HG03097 (cell line): ENCODE data around the gene DDX39A.
A peak's percentile ranks its signal among the peaks of the same experiment; 100 is the strongest.

ENCODE experiments used
- ATAC-seq: cut with Tn5 transposase; IDR thresholded peaks from one replicate; pipeline ENCODE4 v1.9.1; 2021; ENCODE audit not compliant: unreplicated experiment, low FRiP score

DDX39A gene

DNA sequence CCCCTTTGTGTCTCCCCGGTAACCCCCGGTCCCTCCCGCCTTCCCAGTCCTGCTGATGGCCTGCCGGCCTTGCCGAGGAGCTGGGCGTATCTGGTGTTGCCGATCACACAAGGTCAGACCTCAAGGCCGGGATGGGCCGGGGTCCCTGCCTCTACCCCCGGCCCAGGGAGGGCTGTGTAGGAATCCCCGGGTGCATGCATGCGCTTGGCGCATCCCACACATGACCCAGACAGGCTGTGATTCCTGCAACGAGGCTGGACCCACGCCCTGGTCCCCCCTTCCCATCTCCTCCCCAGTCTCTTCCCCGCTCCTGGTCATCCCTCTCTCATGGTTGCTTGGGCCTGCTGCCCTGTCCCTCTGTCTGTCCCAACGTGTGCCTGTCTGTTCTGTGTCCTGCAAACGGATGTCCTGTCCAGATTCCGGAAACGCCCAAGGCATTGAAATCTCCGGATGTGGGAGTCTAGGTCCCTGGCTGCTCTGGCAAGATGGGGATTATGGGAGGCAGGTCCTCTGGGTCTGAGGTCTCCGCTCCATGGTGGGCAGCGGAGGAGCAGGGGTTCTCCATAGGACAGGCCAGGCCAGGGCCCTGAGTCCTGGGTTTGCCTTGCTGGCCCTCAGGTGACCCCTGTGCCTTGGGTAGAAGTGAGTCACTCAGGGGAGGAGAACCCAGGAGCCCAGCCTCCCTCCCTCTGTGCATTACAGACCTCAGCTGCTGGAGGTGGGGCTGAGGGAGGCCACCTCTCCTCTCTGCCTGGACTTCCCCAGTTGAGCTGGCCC is 15.6 kb upstream of the DDX39A start:
- ATAC-seq = no peak

DNA sequence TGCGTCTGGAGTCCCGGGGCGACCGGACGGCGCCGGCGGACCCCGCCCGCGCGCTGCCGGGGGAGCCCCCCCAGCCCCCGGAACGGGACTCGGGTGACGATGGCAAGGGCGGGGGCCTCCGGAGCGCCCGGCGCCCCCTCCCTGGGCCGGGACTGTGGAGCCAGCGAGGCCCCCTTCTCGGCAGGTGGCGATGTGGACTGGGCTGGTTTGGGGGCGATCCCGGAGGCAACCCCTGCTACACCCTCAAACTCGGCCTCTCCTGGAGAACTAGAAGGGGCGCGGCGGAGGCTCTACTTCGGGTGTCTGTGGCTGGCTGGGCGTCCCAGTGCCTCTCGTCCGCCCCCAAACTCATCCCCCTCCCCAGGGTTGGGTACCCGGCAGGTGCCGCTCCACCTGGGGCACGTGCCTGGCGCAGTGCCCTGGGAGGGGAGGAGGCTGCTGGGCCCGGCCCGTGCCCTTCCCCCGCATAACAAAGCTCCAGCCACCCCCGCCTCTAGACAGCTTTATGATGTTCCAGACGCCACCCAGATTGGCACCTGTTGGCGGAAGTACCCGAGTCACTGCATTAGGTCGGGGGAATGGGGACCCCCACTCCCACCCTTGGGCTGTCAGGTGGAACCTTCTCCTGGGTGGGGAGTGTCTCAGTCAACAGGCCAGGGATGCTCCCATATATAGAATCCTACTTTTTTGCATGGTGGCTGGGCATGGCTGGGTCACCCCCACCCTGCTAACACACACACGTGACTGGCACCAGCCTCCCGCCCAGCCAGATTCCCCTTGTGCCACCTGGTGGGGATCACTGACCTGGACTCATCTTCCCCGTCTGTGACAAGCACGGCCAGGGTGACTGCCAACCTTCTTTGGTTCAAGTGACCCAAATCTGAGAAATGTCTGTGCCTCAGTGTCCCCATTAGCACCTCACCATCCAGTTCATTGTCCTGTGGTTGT is 14.7 kb upstream of the DDX39A start:
- peak; percentile 20 for ATAC-seq

DNA sequence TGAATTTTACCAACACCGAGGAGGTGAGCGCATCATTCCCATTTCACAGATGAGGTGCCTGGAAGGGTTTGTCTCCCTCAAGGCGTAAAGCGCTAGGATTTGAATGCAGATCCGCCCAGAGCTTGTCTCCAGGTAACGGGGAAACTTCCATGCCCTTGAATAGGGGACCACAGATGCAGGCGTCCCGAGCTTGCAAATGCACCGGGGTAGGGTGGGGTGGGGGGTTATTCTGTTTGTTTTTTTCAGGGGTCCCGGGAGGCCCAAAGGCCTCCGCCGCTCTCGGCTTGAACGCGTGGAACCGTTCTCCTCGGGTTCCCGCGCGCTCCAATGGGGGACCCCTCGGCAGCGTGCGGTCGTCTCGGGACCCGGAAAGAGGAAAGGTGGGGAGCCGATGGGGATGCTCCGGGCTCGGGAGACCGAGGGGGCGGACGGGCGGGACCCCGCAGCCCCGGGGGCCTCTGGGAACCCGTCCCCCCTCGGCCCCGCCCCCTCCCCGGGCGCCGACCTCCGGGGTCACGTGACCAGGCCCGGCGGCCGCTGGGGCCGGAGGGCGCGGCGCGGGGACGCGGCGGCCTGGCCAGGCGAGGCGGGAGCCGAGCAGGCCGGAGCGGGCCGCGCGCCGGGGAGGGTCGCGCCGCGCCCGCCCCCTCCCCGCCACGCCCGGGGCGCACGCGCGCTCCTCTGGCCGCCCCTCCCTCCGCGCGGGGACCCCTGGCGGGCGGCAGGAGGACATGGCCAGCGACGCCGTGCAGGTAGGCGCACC is 13.8 kb upstream of the DDX39A start, which contains the start of gene PKN1:
PKN1 (plus strand) TSS at position 516 of the 763 bp plus-strand sequence; CDS start at position 732, 216 bp downstream.
- peak; percentile 47 for ATAC-seq

DNA sequence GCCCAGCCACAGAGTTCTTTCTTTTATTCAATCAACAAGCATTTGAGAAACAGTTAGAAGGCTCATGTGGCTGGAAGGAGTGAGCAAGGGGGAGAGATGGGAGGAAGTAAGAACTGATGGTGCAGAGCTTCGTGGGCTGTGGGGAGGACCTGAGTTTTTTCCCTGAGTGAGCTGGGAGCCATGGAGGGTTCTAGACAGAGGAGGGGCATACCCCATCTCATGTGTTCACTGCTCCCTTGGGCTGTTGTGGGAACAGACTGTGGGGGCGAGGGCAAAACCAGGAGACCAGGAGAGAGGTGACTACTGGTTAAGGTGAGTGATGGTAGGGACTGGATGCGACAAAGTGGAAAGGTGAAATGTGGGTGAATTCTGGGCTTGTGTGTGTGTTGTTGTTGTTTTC is 11.6 kb upstream of the DDX39A start:
- ATAC-seq = no peak

DNA sequence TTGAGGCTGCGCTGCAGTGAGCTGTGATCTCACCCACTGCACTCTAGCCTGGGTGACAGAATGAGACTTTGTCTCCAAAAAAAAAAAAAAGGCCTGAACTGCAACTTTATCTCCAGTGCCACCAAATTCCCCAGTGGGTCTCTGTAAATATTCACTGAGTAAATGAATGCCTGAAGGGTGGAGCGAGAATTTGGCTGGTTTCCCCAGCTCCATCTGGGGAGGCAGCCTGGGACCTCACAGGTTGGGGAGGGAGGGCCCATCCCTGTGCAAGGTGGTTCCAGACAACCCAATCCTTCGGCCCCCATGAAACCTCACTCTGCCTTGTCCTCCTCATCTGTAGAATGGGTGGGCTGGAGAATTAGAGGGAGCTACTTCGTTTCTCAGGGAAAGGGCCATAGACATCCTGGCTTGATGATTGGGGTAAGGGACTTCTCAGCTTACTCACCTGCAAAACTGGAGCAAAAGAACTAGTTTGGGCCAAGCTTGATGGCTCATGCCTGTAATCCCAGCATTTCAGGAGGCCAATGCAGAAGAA is 9.8 kb upstream of the DDX39A start:
- no peak for ATAC-seq

DNA sequence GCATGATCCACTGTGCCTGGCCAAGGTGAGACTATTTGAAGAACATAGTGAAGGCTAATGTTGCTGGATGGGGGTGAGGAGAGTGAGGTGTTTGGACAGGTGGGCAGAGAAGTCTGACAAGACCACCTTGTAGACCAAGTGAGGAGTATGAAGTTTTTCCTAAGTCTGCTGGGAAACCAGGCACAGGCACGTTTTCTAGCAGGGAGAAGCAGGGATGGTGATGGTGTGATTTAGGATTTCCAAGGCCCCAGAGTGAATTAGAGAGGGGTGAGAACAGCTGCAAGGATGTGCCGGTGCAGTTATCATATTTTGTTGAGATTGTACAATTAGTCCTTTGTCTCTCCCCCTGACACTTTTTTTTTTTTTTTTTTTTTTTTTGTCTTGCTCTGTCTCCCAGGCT is 8.3 kb upstream of the DDX39A start:
- ATAC-seq = no peak

DNA sequence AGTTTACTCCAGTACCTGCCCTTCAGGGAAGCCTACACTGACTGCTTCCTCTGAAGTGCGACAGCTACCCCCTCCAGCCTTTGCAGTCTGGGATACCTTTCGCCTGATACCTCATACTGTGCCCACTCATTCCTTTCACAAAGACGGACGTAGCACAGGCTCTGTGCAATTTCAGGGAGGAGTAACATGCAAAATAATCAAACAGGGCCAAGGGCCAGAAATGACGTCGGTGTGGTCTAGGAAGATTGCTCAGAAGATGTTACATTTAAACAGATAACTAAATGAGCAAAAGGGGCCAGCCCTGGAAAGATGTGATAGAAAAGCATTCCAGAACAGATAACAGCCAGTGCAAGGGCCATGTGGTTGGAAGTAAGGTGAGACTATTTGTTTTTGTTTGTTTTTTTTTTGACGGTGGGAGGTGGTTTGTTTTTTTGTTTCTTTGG is 6.6 kb upstream of the DDX39A start:
- ATAC-seq = no peak

DNA sequence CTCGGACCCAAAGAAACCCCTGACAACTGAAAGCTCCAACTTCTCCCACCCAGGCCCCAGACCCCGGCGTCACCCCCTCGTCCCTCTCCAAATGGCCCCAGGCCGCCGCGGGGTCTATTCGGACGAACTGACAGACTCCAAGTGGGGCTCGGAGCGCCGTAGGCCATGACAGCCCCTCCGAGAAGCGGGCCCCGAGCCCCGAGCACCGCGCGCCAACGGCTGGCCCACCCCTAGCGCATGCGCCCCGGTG is 360 bp downstream of the DDX39A start:
- no peak for ATAC-seq

DNA sequence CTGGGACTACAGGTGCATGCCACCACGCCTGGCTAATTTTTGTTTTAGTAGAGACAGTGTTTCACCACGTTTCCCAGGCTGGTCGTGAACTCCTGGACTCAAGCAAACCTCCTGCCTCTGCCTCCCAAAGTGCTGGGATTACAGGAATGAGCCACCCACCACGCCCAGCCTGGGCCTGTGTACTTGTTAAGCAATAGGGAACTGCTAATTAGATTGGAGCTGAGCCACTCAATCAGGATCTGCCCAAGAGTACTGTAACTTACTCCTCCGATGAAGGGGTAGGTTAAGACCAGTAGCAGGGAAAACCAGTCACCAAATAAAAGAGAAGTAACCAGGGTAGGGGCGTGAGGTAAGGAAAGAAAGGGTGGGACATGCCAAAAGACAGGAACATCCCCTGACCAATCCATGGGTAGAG is 2.3 kb downstream of the DDX39A start:
- ATAC-seq = no peak

DNA sequence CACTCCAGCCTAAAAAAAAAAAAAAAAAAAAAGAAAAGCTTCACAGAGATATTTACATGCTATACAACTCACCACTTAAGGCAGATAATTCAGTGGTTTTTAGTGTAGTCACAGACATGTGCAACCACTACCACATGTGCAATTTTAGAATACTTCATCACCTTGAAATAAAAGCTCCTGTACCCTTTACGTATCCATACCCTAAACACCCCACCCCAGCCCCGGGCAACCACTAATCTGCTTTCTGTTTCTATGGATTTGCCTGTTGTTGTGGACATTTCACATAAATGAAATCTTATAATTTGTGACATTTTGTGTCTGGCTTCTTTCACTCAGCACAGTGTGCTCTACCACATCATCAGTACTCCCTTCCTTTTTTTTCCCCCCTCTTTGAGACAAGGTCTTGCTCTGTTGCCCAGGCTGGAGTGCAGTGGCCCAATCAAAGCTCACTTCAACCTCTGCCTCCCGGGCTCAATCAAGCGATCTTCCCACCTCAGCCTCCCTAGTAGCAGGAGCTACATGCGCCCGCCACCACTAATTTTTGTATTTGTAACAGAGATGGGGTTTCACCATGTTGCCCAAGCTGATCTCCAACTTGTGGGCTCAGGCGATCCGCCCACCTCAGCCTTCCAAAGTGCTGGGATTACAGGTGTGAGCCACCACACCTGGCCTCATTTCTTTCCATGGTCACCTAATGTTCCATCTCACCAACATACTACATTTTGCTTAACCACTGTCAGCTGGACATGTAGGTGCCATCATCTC is 4.0 kb downstream of the DDX39A start:
- ATAC-seq = no peak

DNA sequence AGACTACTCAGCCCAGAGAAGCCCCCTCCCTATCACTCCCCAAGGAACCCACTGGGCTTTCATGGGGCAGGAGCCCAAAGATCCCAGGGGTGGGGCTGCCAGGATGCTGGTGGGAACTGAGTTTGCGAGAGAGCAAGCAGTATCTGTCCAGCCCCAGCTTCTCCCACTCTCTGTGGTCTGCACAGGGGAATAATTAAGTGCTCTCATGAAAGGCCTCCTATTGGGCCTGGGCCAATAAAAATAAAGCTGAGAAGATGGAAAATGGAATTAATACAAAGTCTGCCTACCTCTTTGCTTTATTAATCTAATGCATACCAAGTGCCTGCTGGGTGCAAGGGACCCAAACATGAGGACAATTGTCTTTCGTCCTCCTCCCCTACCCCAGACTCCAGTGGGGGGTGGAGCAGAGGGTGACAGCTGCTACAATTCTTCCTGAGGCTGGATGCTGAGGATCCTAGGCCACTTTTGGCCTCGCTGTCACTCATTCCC is 5.4 kb downstream of the DDX39A start:
- ATAC-seq = no peak

DNA sequence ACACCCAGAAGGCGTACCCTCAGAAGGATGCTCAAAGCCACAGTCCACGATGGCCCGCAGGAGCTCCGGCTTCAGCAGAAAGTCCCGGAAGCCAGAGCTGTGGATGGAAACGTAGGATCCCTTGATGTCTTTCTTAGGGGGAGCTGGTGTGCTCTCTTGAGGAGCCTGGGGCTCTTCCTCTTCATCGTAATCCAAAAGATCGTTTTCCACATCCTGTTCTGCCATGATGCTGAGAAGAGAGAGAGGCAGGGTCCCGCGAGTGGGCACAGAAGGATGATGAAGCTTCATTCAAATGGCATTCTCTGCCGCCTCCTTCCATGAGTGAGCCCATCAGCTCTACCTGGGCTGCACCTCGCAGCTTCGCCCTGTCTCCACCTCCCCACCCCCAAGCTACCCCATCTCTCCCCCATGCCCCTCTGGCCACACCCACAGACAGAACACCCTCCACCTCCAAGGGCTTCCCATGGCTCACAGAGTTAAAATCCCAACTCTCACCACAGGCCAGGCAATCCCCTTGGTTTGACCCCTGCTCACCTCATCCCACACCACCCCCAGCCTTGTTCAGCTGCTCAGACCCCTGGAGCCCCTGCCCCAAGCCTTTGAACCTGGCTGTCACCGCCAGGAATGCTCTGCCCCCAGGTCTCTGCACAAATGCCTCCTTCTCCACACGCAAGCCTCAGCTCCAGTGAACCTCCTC is 6.0 kb downstream of the DDX39A start:
- no peak for ATAC-seq

DNA sequence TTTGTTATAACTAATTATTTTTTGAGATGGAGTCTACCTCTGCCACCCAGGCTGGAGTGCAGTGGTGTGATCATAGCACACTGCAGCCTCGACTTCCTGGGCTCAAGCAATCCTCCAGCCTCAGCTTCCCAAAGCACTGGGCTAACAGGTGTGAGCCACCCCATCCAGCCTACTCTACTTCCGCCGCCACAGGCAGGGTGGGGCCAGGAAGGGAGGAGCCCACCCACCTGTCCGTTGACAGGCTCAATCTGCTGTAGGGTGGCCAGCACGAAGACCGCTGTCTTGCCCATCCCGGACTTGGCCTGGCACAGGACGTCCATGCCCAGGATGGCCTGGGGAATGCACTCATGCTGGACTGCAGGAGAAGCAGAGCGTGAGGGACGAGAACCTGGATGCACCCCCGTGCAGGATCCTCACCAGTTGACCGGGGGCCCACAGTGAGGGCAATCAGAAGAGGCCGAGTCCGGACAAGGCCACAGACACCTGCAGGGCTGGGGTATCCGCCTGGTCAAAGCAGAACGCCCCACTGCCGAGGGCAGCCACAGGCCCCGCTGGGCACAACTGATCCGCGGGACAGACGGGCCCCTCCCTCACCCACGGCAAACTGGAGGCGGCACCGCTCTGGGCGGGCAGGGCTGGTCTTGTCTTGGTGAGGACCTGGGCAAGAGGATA is 6.7 kb downstream of the DDX39A start:
- ATAC-seq = no peak

DNA sequence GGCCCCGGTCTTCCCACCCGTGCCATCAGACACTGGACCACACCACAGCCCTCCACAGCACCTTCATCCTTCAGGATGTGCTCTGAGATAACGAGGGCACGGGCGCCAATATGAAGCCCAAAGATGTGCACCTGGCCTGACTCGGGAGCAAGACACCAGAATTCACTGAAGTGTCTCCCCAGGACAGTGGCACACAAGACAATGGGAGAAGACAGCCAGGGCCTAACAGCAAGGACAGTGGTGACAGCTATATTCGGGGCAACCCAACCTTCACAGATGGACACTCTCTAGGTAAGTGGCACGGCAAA is 7.2 kb downstream of the DDX39A start:
- no peak for ATAC-seq

DNA sequence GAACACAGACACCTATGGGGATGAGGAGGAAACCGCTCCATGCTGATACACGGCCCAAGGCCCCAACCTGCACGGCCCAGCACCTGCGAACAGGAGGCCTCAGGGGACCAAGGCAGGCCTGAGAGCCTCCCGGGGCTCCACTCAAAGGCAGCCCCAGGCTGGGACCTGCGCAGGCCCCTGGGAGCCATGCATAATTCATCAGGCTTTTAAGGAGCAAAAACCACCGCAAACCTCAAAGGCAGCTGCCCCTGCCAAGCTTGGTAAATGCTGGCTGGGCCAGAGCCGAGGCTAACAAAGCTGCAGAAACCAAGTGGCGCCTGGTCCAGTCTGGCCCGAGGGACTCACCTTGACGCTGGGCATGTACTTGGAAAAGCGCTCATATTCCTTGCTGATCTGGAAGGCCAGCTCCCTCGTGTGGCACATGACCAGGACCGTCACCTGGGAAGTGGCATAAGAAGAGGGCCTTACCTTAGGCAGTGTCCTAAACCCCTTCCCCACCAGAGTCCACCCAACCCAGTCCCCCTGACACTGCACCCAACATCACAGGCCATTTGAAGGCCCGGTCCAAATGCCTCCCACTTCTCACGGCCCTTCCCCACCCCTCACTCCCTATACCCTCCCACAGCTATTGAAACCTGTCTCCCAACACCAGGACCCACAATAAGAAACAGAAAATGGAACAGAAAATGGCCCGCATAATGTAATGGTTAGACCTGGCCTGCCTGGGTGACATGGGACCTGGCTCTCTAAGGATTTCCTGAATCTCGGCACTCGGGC is 7.8 kb downstream of the DDX39A start:
- no peak for ATAC-seq

DNA sequence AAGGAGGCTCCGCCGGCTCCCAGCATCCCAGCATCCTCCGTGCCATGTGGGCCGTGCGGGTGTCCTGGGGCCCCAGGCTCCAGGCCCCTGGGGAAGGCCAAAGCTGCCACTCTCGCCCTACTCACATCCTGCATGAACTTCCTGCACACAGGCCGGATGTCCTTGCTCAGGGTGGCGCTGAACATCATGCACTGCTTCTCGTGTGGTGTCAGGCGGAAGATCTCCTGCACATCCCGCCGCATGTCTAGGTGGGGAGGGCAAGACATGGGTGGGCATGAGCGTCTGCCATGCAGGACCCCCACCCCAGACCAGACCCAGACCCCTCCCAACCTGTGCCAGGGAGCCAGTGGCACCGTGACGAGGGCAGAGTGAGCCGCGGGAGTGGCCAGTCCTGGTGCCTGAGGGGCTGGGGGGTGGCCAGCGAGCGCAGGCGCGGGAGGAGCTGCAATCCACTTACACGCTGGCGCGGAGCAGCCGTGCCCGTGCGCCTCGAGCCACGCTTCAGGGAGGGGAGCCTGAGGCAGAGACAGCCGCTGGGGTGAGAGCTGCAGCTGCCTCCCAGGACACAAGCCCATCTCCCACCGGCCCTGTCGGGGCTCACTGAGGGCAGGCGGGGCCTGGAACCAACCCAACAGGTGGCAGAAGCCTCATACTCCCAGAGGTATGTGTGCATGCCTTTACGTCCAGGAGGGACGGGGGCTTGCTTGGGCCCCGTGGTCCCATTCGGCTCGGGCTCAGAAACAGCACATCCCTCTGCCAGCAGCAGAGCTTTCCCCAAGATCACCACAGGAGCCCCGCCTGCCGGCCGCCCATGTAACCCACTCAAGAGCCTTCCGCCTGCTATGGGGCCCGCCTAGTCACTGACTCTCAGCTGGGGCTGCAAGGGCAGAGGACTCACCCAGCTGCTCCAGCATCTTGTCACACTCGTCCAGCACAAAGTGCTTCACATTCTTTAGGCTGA is 8.8 kb downstream of the DDX39A start:
- no peak for ATAC-seq
